SK-N-SH (cell line): Measurements from ENCODE around the gene KIF13A. TPM values are rescaled to one million over a fixed set of nuclear protein-coding genes. Genes with fewer than 3 reads are reported as not detected.

Experiments used
- CTCF ChIA-PET: fragments of 300-600, 350-600 bp; formaldehyde crosslinking; extraction: SDS; loops from one replicate; lab custom pipeline; 2021; lab: Yijun Ruan, JAX
- POLR2A ChIA-PET: fragments of 350-600 bp; sonication (Branson Sonifier 250); formaldehyde crosslinking; extraction: SDS; loops from one replicate; lab custom pipeline; 2020; ENCODE audit warnings: antibody characterized with exemption, inconsistent platforms; lab: Yijun Ruan, JAX
- DNase-seq: peaks from one replicate; pipeline ENCODE4 v3.0.0; 2012
- H2AFZ ChIP-seq: fragments of 200-600 bp; sonication (generic); 2 replicates; pipeline ENCODE4 v1.8.1; 2016; ENCODE audit warnings: antibody characterized with exemption, mild to moderate bottlenecking, low read depth
- H3F3A ChIP-seq: fragments of 200-600 bp; sonication (generic); replicated peaks from 2 replicates; pipeline ENCODE3; 2016; ENCODE audit warnings: antibody characterized with exemption, mild to moderate bottlenecking; ENCODE audit not compliant: insufficient read depth
- H3K27ac ChIP-seq, 2 experiments: fragments of 200-500 bp in 1 of 2; fragments of 200-600 bp in 1 of 2; sonication (Bioruptor generic) in 1 of 2; sonication (generic), shearing (Covaris generic) in 1 of 2; 2 replicates each; pipeline versions ENCODE4 v1.5.1 to v1.6.1; 2014 to 2016; ENCODE audit warnings: low read depth in 2 of 2, inconsistent platforms in 1 of 2, low read length in 1 of 2, mild to moderate bottlenecking in 1 of 2, mixed read lengths in 1 of 2
- H3K27me3 ChIP-seq: fragments of 200-600 bp; sonication (generic), shearing (Covaris generic); 2 replicates; pipeline ENCODE4 v1.6.1; 2016; ENCODE audit warnings: mixed run types; ENCODE audit not compliant: insufficient read depth
- H3K36me3 ChIP-seq, 2 experiments: fragments of 200-500 bp in 1 of 2; fragments of 200-600 bp in 1 of 2; sonication (Bioruptor generic) in 1 of 2; sonication (generic) in 1 of 2; replicated peaks in 1 of 2; 2 replicates each; pipeline versions ENCODE3 to v1.5.1; 2014 to 2016; ENCODE audit warnings: low read length in 1 of 2, mild to moderate bottlenecking in 1 of 2; ENCODE audit not compliant: insufficient read depth in 2 of 2, control insufficient read depth in 1 of 2
- H3K4me1 ChIP-seq, 2 experiments: fragments of 200-500 bp in 1 of 2; fragments of 200-600 bp in 1 of 2; sonication (Bioruptor generic) in 1 of 2; sonication (generic), shearing (Covaris generic) in 1 of 2; 2 replicates each; pipeline versions ENCODE4 v1.5.1 to v1.6.1; 2014 to 2016; ENCODE audit warnings: low read depth in 1 of 2, low read length in 1 of 2, mixed run types in 1 of 2; ENCODE audit not compliant: insufficient read depth in 2 of 2, control insufficient read depth in 1 of 2
- H3K4me2 ChIP-seq: fragments of 200-600 bp; sonication (generic), shearing (Covaris generic); 2 replicates; pipeline ENCODE4 v1.6.1; 2017; ENCODE audit warnings: mixed run types
- H3K4me3 ChIP-seq, 2 experiments: fragments of 200-500 bp in 1 of 2; fragments of 200-600 bp in 1 of 2; sonication (Bioruptor generic) in 1 of 2; sonication (generic), shearing (Covaris generic) in 1 of 2; 2 replicates each; pipeline versions ENCODE4 v1.5.1 to v1.8.1; 2014 to 2016; ENCODE audit warnings: low read depth in 2 of 2, inconsistent platforms in 1 of 2, low read length in 1 of 2, mild to moderate bottlenecking in 1 of 2, mixed read lengths in 1 of 2, moderate library complexity in 1 of 2
- H3K79me2 ChIP-seq: fragments of 200-600 bp; sonication (generic); 2 replicates; pipeline ENCODE4 v1.8.1; 2017; ENCODE audit warnings: mild to moderate bottlenecking; ENCODE audit not compliant: insufficient read depth
- H3K9ac ChIP-seq: fragments of 200-600 bp; sonication (generic); 2 replicates; pipeline ENCODE4 v1.6.1; 2017; ENCODE audit warnings: mixed run types
- H3K9me2 ChIP-seq: fragments of 200-600 bp; sonication (generic); 2 replicates; pipeline ENCODE4 v1.6.1; 2017; ENCODE audit warnings: mixed run types
- H3K9me3 ChIP-seq: fragments of 200-600 bp; sonication (generic); 2 replicates; pipeline ENCODE4 v1.6.1; 2017; ENCODE audit warnings: mixed run types, mild to moderate bottlenecking, moderate library complexity
- H4K20me1 ChIP-seq: fragments of 200-600 bp; sonication (generic); 2 replicates; pipeline ENCODE4 v1.6.1; 2017; ENCODE audit warnings: mild to moderate bottlenecking, mixed run types; ENCODE audit not compliant: insufficient read depth
- CTCF ChIP-seq: fragments of 200-600 bp; sonication (generic); IDR thresholded peaks from 2 replicates; pipeline ENCODE4 v1.6.1; 2017; ENCODE audit warnings: antibody characterized with exemption, mild to moderate bottlenecking, moderate library complexity
- EP300 ChIP-seq, 2 experiments: IDR thresholded peaks; 2 replicates each; pipeline versions ENCODE4 v1.4.0 to v1.6.1; 2012; ENCODE audit warnings: borderline replicate concordance in 1 of 2, low read depth in 1 of 2, low read length in 1 of 2
- FOSL2 ChIP-seq: IDR thresholded peaks from 2 replicates; pipeline ENCODE4 v1.4.0; 2012; ENCODE audit warnings: low read depth, mild to moderate bottlenecking, moderate library complexity, borderline replicate concordance
- FOXJ3 ChIP-seq: sonication (generic); formaldehyde crosslinking; IDR thresholded peaks from 2 replicates; pipeline ENCODE4 v1.5.1; 2020; ENCODE audit warnings: mild to moderate bottlenecking, missing genetic modification reagents
- IRF3 ChIP-seq: fragments of 150-350 bp; IDR thresholded peaks from 2 replicates; pipeline ENCODE4 v1.6.1; 2016; ENCODE audit warnings: mild to moderate bottlenecking, low read depth, low read length
- JUND ChIP-seq: IDR thresholded peaks from 2 replicates; pipeline ENCODE4 v1.4.0; 2012
- MEF2A ChIP-seq: IDR thresholded peaks from 2 replicates; pipeline ENCODE4 v1.4.0; 2012; ENCODE audit warnings: low read depth, borderline replicate concordance
- MXI1 ChIP-seq: IDR thresholded peaks from 2 replicates; pipeline ENCODE4 v1.6.1; 2012; ENCODE audit warnings: mild to moderate bottlenecking, low read depth, low read length, improper control_type of control experiment
- PBX3 ChIP-seq: IDR thresholded peaks from 2 replicates; pipeline ENCODE4; 2012
- RAD21 ChIP-seq: IDR thresholded peaks from 2 replicates; pipeline ENCODE4 v1.6.1; 2012; ENCODE audit warnings: mild to moderate bottlenecking, low read length
- RCOR1 ChIP-seq: fragments of 150-350 bp; IDR thresholded peaks from 2 replicates; pipeline ENCODE4 v1.6.1; 2017; ENCODE audit warnings: antibody characterized with exemption, low read length
- RXRA ChIP-seq: IDR thresholded peaks from 2 replicates; pipeline ENCODE4 v1.4.0; 2012; ENCODE audit warnings: low read depth, mild to moderate bottlenecking, borderline replicate concordance
- USF2 ChIP-seq: fragments of 150-350 bp; IDR thresholded peaks from 2 replicates; pipeline ENCODE4 v1.6.1; 2017; ENCODE audit warnings: antibody characterized with exemption, low read length, low read depth, borderline replicate concordance
- ZBTB33 ChIP-seq: IDR thresholded peaks from 2 replicates; pipeline ENCODE4 v1.4.0; 2012; ENCODE audit warnings: low read depth, borderline replicate concordance
- WGBS: methylation state at CpG from one replicate; pipeline ENCODE4 v1.1.6; 2017; ENCODE audit warnings: low lambda C conversion rate; 5-methylcytosine and 5-hydroxymethylcytosine counted together
- polyA plus RNA-seq, 3 experiments: library from polyadenylated mRNA; depleted of rRNA; stranded (reverse); fragments of >200 nt; gene quantifications; 2 replicates each; pipeline ENCODE4 v1.2.3, GENCODE V29; 2012

The KIF13A gene
- polyA plus RNA-seq, 1 of the 3 experiments (the other 2 are of a cell fraction): 18.2 TPM

- no peaks in the 10 kb centered on the region for H3K4me1 ChIP-seq
- TF ChIP-seq RXRA: no peak
- no peak for TF ChIP-seq PBX3
- TF ChIP-seq RCOR1: no peak
- no peak for TF ChIP-seq ZBTB33
- no peak for TF ChIP-seq IRF3
- no peak for TF ChIP-seq MEF2A
- no peak for TF ChIP-seq USF2
- no peak for TF ChIP-seq FOSL2
- TF ChIP-seq RAD21: no peak
- no peak for TF ChIP-seq CTCF
- no peak for TF ChIP-seq JUND
- TF ChIP-seq EP300 (IDR thresholded peaks at IDR 0.05; ENCODE audit: borderline replicate concordance in 1 of 2, low read depth in 1 of 2, low read length in 1 of 2): no peak
- TF ChIP-seq MXI1: no peak
- TF ChIP-seq FOXJ3: no peak
- TF ChIP-seq, all 33 proteins: peak for 0
- no peaks in the 10 kb centered on the region for H3K79me2 ChIP-seq
- no peak overlapping the region for H3K4me2 ChIP-seq
- H3K27ac ChIP-seq: no peak overlapping the region
- H4K20me1 ChIP-seq: no peaks in the 10 kb centered on the region
- H3K36me3 ChIP-seq: peaks cover 12 to 44% of the 10 kb centered on the region in 2 experiments
- ChIA-PET POLR2A (no interaction called here), CTCF (no interaction called here)
- no peak for DNase-seq
- no peaks in the 10 kb centered on the region for H3K9me2 ChIP-seq
- no peaks in the 10 kb centered on the region for H3K27me3 ChIP-seq
- H3F3A ChIP-seq: peaks cover 15% of the 10 kb centered on the region
- no peak overlapping the region for H2AFZ ChIP-seq
- 92% methylated on average over 2 of the region's 2 CpGs for WGBS
- H3K9ac ChIP-seq: no peak overlapping the region
- no peak overlapping the region for H3K4me3 ChIP-seq
- no peaks in the 10 kb centered on the region for H3K9me3 ChIP-seq
Measured at GRCh38 chr6:17836293-17836692, 151.1 kb downstream of the KIF13A start.
